Testis (tissue), 3 donors: ENCODE results near the gene DNAH12. TPM values are rescaled to one million over a fixed set of nuclear protein-coding genes. Genes with fewer than 3 reads are reported as not detected.
"Not testable (repeated sequence)": the region's sequence is repeated elsewhere in the genome, so short reads cannot be mapped to it uniquely, and the experiment has no call there.

Experiments
- DNase-seq: peaks from one replicate; pipeline ENCODE4 v3.0.0-alpha.2; 2019
- H3K27ac ChIP-seq, 2 donors: fragments of 200-600 bp; sonication (generic); one replicate each; pipeline ENCODE4 v1.5.1; 2019
- H3K27me3 ChIP-seq: fragments of 200-600 bp; sonication (generic); one replicate; pipeline ENCODE4 v1.5.1; 2019
- H3K36me3 ChIP-seq: fragments of 200-600 bp; sonication (generic); one replicate; pipeline ENCODE4 v1.5.1; 2017; ENCODE audit warnings: low read depth; ENCODE audit errors: missing control alignments
- H3K4me1 ChIP-seq: fragments of 200-600 bp; sonication (generic); one replicate; pipeline ENCODE4 v1.5.1; 2019
- H3K4me3 ChIP-seq, 2 donors: fragments of 200-600 bp; sonication (generic); one replicate each; pipeline ENCODE4 v1.5.1; 2017 to 2019
- H3K9me3 ChIP-seq: fragments of 200-600 bp; sonication (generic); one replicate; pipeline ENCODE4 v1.5.1; 2017
- POLR2A ChIP-seq: fragments of 450-650 bp; IDR thresholded peaks from one replicate; pipeline ENCODE4 v1.6.1; 2017; ENCODE audit warnings: antibody characterized with exemption, mild to moderate bottlenecking, moderate library complexity
- WGBS, 2 donors: methylation state at CpG; one replicate each; pipeline ENCODE4 v1.1.5; 2018; 5-methylcytosine and 5-hydroxymethylcytosine counted together
- intact Hi-C: fragments of 100-400 bp; cut with DNase I; formaldehyde crosslinking; loops from one replicate; pipeline ENCODE4 v1.15.1; 2023; ENCODE audit warnings: low total_unique reads
- polyA plus RNA-seq: library from polyadenylated mRNA; stranded (reverse); fragments of 350-450 nt; fragmentation: Illumina TruSeq; extraction: RNeasy Lipid Tissue Mini Kit (QIAGEN cat#74804); gene quantifications from one replicate; pipeline ENCODE4 v1.2.3, GENCODE V29; 2014; ENCODE audit warnings: low read depth, low replicate concordance; ENCODE audit not compliant: insufficient read depth
- total RNA-seq, 2 donors: library from RNA; depleted of rRNA; stranded (reverse); fragments of >200 nt; gene quantifications; one replicate each; pipeline ENCODE4 v1.2.3, GENCODE V29; 2016
- TF ChIP-seq, protein P1 (sequence below), 3 experiments: fragments of 450-650 bp in 2 of 3; fragments of 200-600 bp in 1 of 3; sonication (generic) in 1 of 3; IDR thresholded peaks; one replicate each; pipeline ENCODE4 v1.5.1; 2016 to 2019; ENCODE audit warnings: antibody characterized with exemption in 3 of 3, mild to moderate bottlenecking in 2 of 3, moderate library complexity in 1 of 3

DNAH12 gene
- total and polyA plus RNA-seq, 3 donors from 2014 or later = 11.3 to 19.6 (median 15.7) TPM

DNA sequence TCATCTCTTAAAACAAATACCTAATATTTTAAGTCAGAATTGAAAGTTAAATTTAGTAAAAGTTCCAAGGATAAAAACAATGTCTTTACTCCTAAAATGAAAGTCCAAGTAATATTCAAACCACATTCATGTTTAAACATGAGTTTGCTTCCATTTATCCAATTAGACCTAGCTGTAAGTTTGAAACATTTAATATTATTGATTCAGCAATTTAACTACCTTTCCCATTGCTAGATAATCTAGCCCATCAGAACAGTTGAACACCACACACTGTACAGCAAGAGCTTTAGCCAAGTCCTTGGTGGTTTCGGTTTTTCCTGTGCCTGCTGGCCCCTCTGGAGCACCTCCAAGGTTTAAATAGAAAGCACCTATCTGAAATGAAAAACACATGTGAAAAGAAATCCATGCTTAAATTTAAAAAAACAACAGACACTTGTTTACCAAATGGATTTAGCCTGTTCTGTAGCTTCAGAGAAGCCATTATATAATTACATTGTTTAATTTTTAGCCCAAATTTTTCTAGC, 97.8 kb downstream of the DNAH12 start:
- Histone ChIP-seq H3K36me3 (no peaks in the 10 kb centered on the region), H3K9me3 (no peaks in the 10 kb centered on the region), H3K27ac (no peak overlapping the region), H3K4me1 (no peaks in the 10 kb centered on the region), H3K27me3 (no peaks in the 10 kb centered on the region), H3K4me3 (no peak overlapping the region)
- 14 to 19% methylated on average over 1 of the region's 1 CpG for WGBS, 2 donors
- no peak for DNase-seq
- TF ChIP-seq POLR2A = no peak
- TF ChIP-seq, protein P1, sequence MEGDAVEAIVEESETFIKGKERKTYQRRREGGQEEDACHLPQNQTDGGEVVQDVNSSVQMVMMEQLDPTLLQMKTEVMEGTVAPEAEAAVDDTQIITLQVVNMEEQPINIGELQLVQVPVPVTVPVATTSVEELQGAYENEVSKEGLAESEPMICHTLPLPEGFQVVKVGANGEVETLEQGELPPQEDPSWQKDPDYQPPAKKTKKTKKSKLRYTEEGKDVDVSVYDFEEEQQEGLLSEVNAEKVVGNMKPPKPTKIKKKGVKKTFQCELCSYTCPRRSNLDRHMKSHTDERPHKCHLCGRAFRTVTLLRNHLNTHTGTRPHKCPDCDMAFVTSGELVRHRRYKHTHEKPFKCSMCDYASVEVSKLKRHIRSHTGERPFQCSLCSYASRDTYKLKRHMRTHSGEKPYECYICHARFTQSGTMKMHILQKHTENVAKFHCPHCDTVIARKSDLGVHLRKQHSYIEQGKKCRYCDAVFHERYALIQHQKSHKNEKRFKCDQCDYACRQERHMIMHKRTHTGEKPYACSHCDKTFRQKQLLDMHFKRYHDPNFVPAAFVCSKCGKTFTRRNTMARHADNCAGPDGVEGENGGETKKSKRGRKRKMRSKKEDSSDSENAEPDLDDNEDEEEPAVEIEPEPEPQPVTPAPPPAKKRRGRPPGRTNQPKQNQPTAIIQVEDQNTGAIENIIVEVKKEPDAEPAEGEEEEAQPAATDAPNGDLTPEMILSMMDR (IDR thresholded peaks at IDR 0.05) = no peak
- intact Hi-C loops = no loop called here

DNA sequence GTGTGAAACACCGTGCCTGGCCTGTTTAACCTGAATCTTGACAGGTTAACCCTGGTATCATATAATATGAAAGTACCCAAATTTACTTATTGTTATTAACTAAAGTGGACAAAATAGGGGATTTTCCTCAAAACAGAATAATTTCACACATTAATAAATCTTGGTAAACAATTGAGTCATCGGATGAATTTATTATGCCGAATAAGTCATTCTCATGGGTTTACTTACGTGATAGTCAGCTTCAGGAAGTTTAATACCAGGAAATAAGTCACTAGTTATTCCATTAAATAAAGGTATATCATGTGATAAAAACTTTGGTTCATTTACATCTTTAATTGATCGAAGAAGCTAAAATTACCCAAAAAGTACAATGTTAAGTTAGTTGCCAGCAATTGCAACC, 99.7 kb downstream of the DNAH12 start:
- intact Hi-C loops = no loop called here
- Histone ChIP-seq H3K4me3 (no peak overlapping the region), H3K36me3 (no peaks in the 10 kb centered on the region), H3K27me3 (no peaks in the 10 kb centered on the region), H3K4me1 (no peaks in the 10 kb centered on the region), H3K9me3 (no peaks in the 10 kb centered on the region), H3K27ac (no peak overlapping the region)
- DNase-seq = no peak
- 94 to 97% methylated on average over 5 of the region's 5 CpGs for WGBS, 2 donors
- TF ChIP-seq POLR2A = no peak
- TF ChIP-seq, protein P1 (IDR thresholded peaks at IDR 0.05) = no peak

DNA sequence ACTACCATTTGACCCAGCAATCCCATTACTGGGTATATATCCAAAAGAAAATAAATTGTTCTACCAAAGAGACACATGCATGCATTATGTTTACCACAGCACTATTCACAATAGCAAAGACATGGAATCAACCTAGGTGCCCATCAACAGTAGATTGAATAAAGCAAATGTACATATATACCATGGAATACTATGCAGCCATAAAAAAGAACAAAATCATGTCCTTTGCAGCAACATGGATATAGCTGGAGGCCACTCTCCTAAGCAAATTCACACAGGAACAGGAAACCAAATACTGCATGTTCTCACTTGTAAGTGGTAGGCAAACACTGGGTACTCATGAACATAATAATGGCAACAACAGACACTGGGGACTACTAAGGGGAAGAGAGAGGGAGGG, 104.0 kb downstream of the DNAH12 start:
- H3K4me3 ChIP-seq, intact Hi-C loops, H3K9me3 ChIP-seq, H3K27me3 ChIP-seq, H3K4me1 ChIP-seq, DNase-seq, H3K36me3 ChIP-seq, H3K27ac ChIP-seq: not testable (repeated sequence)

DNA sequence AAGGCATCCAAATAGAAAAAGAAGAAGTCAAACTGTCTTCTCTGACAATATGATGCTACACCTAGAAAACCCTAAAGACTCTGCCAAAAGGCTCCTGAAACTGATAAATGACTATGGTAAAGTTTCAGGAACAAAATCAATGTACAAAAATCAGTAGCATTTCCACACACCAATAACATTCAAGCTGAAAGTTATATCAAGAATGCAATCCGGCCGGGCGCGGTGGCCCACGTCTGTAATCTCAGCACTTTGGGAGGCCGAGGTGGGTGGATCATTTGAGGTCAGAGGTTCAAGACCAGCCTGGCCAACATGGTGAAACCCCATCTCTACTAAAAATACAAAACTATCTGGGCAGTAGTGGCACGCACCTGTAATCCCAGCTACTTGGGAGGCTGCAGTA, 105.7 kb downstream of the DNAH12 start:
- 92 to 95% methylated on average over 7 of the region's 7 CpGs for WGBS, 2 donors
- intact Hi-C loops = not testable (repeated sequence)

DNA sequence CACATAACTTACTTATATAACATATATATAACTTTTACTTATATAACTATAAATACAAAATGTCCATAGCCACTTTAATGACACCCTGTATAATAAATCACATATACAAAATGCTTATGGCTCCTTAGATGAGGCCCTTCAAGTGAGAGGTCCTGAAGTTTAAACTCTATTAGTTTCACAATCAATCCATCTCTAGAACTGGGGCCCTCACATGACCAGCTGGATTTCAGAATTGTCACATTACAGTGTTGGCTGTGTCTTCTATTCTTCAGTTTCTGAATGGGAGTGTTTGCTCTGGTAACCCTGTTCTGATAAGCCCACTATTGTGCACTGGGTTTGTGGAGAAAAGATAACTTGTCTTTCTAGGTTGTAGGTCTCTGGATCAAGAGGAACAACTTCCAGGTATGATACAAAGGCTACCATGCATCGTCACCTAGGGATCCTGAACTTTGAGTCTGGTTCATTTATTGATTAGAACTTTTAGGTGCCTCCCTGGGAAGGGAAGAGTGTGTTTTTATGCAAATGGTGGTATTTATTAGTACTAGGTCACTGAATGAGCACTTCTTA, 107.9 kb downstream of the DNAH12 start:
- Histone ChIP-seq H3K9me3 (no peaks in the 10 kb centered on the region), H3K36me3 (no peaks in the 10 kb centered on the region), H3K27me3 (no peaks in the 10 kb centered on the region), H3K4me1 (no peaks in the 10 kb centered on the region), H3K4me3 (no peak overlapping the region), H3K27ac (no peak overlapping the region)
- TF ChIP-seq, protein P1 (IDR thresholded peaks at IDR 0.05) = no peak
- TF ChIP-seq POLR2A = no peak
- intact Hi-C loops = no loop called here
- 64 to 75% methylated on average over 1 of the region's 1 CpG for WGBS, 2 donors
- DNase-seq = no peak

More for the DNA sequence above, 105.7 kb downstream of the DNAH12 start:
- H3K9me3 ChIP-seq, H3K36me3 ChIP-seq, H3K27ac ChIP-seq, DNase-seq, H3K27me3 ChIP-seq, H3K4me1 ChIP-seq, H3K4me3 ChIP-seq: not testable (repeated sequence)

DNA sequence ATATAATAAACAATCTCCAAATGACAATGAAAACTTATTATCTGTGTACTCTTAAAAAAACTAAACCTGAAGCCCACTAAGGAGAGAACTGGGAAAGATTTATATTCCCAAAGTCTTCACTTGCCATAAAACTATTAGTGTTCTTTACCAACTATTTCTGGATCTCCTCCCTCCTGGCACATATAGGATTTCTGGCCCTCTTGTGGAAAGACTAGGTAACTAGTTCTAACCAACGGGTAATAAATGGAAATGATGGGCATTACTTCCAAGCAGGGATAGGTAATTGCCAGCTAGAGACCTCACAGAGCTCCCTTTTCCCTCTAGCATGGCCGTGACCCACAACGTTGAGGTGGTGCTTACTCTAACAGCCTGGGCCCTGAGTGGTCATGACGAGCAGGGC, 110.1 kb downstream of the DNAH12 start:
- no peak for DNase-seq
- Histone ChIP-seq H3K36me3 (no peaks in the 10 kb centered on the region), H3K9me3 (no peaks in the 10 kb centered on the region), H3K27me3 (no peaks in the 10 kb centered on the region), H3K4me1 (no peaks in the 10 kb centered on the region), H3K27ac (no peak overlapping the region), H3K4me3 (no peak overlapping the region)
- 51 to 56% methylated on average over 4 of the region's 4 CpGs for WGBS, 2 donors
- intact Hi-C loops = no loop called here
- no peak for TF ChIP-seq POLR2A
- TF ChIP-seq, protein P1 (IDR thresholded peaks at IDR 0.05) = peak in 2 of 3 experiments; percentile 3 to 11
